ENCODE measurements around the gene DNAH5. TPM values are rescaled to one million over a fixed set of nuclear protein-coding genes. Genes with fewer than 3 reads are reported as not detected.

The DNAH5 gene
- polyA plus RNA-seq, 1 donor (not counting 4 experiments of a cell fraction or from before 2014, with no cell fraction given): 0.73 TPM

GRCh38 chr5:13934125-13934524 is 10.4 kb downstream of the DNAH5 start:
- no peaks in the 10 kb centered on the region for H3K36me3 ChIP-seq (ENCODE audit: control insufficient read depth in 2 of 2, extremely low read depth in 1 of 2, insufficient read depth in 2 of 2, low read length in 2 of 2)
- H4K20me1 ChIP-seq (ENCODE audit: control insufficient read depth, extremely low read depth, insufficient read depth, low read length): no peaks in the 10 kb centered on the region
- no peaks in the 10 kb centered on the region for H3K9me3 ChIP-seq (ENCODE audit: control insufficient read depth, low read depth, low read length)
- H3K79me2 ChIP-seq (ENCODE audit: control insufficient read depth, insufficient read depth, low read length): no peaks in the 10 kb centered on the region
- H3K27me3 ChIP-seq (ENCODE audit: control insufficient read depth, extremely low read depth, insufficient read depth, low read length): no peaks in the 10 kb centered on the region
- H3K4me3 ChIP-seq (ENCODE audit: control insufficient read depth in 2 of 3, extremely low read depth in 1 of 3, insufficient read depth in 2 of 3, low read depth in 1 of 3, low read length in 3 of 3): no peak overlapping the region
- H2AFZ ChIP-seq (ENCODE audit: control insufficient read depth, low read length): no peak overlapping the region
- dilution Hi-C loops (cut with MboI; ENCODE audit: extremely low pct_ligation_motif_present, low sequenced_read_pairs): no loop called here
- peaks cover 2% of the 10 kb centered on the region for H3K9me1 ChIP-seq (ENCODE audit: control insufficient read depth, extremely low read depth, insufficient read depth, low read length)
- no peak for TF ChIP-seq EZH2 (IDR thresholded peaks at IDR 0.05; ENCODE audit: low read length)
- TF ChIP-seq CTCF (optimal IDR thresholded peaks at IDR 0.05 in 1 of 3, IDR thresholded peaks at IDR 0.05 in 1 of 3, conservative IDR thresholded peaks at IDR 0.05 in 1 of 3; ENCODE audit: extremely low read depth in 1 of 3, insufficient read depth in 2 of 3, low read length in 3 of 3): no peak
- no peak overlapping the region for H3K9ac ChIP-seq (ENCODE audit: control insufficient read depth, extremely low read depth, insufficient read depth, low read length)
- DNase-seq (ENCODE audit: low read depth, low spot score): no peak
- FAIRE-seq: no peak
- no peak overlapping the region for H3K4me2 ChIP-seq (ENCODE audit: control insufficient read depth, extremely low read depth, insufficient read depth, low read depth, low read length)
- H3K27ac ChIP-seq (ENCODE audit: control insufficient read depth, insufficient read depth, low read length): no peak overlapping the region
- H3K4me1 ChIP-seq (ENCODE audit: control insufficient read depth, extremely low read depth, insufficient read depth, low read length): peaks cover 29% of the 10 kb centered on the region

GRCh38 chr5:13932561-13932960 is 11.9 kb downstream of the DNAH5 start:
- peak; percentile 100 for FAIRE-seq
- Histone ChIP-seq H3K36me3 (ENCODE audit: control insufficient read depth in 2 of 2, extremely low read depth in 1 of 2, insufficient read depth in 2 of 2, low read length in 2 of 2) (no peaks in the 10 kb centered on the region), H3K9me3 (ENCODE audit: control insufficient read depth, low read depth, low read length) (no peaks in the 10 kb centered on the region), H2AFZ (ENCODE audit: control insufficient read depth, low read length) (peak overlapping the region; percentile 3), H3K9ac (ENCODE audit: control insufficient read depth, extremely low read depth, insufficient read depth, low read length) (no peak overlapping the region), H3K4me3 (ENCODE audit: control insufficient read depth in 2 of 3, extremely low read depth in 1 of 3, insufficient read depth in 2 of 3, low read depth in 1 of 3, low read length in 3 of 3) (no peak overlapping the region), H3K27me3 (ENCODE audit: control insufficient read depth, extremely low read depth, insufficient read depth, low read length) (no peaks in the 10 kb centered on the region), H4K20me1 (ENCODE audit: control insufficient read depth, extremely low read depth, insufficient read depth, low read length) (no peaks in the 10 kb centered on the region), H3K4me1 (ENCODE audit: control insufficient read depth, extremely low read depth, insufficient read depth, low read length) (peaks cover 29% of the 10 kb centered on the region), H3K27ac (ENCODE audit: control insufficient read depth, insufficient read depth, low read length) (peak overlapping the region; percentile 74), H3K9me1 (ENCODE audit: control insufficient read depth, extremely low read depth, insufficient read depth, low read length) (peaks cover 2% of the 10 kb centered on the region), H3K4me2 (ENCODE audit: control insufficient read depth, extremely low read depth, insufficient read depth, low read depth, low read length) (peak overlapping the region; percentile 46), H3K79me2 (ENCODE audit: control insufficient read depth, insufficient read depth, low read length) (no peaks in the 10 kb centered on the region)
- dilution Hi-C loops (cut with MboI; ENCODE audit: extremely low pct_ligation_motif_present, low sequenced_read_pairs): no loop called here
- TF ChIP-seq EZH2 (IDR thresholded peaks at IDR 0.05; ENCODE audit: low read length): no peak
- TF ChIP-seq CTCF (optimal IDR thresholded peaks at IDR 0.05 in 1 of 3, IDR thresholded peaks at IDR 0.05 in 1 of 3, conservative IDR thresholded peaks at IDR 0.05 in 1 of 3; ENCODE audit: extremely low read depth in 1 of 3, insufficient read depth in 2 of 3, low read length in 3 of 3): no peak
- peak; percentile 91 for DNase-seq (ENCODE audit: low read depth, low spot score)
